ENCODE results near the gene LUC7L.
"Not testable (repeated sequence)": the region's sequence is repeated elsewhere in the genome, so short reads cannot be mapped to it uniquely, and the experiment has no call there.

Gene LUC7L

GRCh38 chr16:263182-263774 is 34.0 kb upstream of the LUC7L start:
- DNase-seq = no peak

- no peak for DNase-seq
Measured at GRCh38 chr16:262121-262745, 33.0 kb upstream of the LUC7L start.

- DNase-seq = no peak
Measured at GRCh38 chr16:261031-261691, 31.9 kb upstream of the LUC7L start.

GRCh38 chr16:260326-260725 is 31.1 kb upstream of the LUC7L start:
- no peak for DNase-seq

GRCh38 chr16:259814-260253 is 30.6 kb upstream of the LUC7L start:
- DNase-seq = no peak

- DNase-seq = no peak
Measured at GRCh38 chr16:259226-259625, 30.0 kb upstream of the LUC7L start.

GRCh38 chr16:258091-258490 is 28.8 kb upstream of the LUC7L start:
- DNase-seq = not testable (repeated sequence)

GRCh38 chr16:255183-255582 is 25.9 kb upstream of the LUC7L start:
- no peak for DNase-seq

GRCh38 chr16:254461-254860 is 25.2 kb upstream of the LUC7L start:
- no peak for DNase-seq

- no peak for DNase-seq
Measured at GRCh38 chr16:253833-254232, 24.6 kb upstream of the LUC7L start.

- peak; percentile 38 for DNase-seq
Measured at GRCh38 chr16:252366-253337, 23.4 kb upstream of the LUC7L start.

GRCh38 chr16:249431-249830 is 20.2 kb upstream of the LUC7L start:
- DNase-seq = no peak

GRCh38 chr16:247027-247426 is 17.8 kb upstream of the LUC7L start:
- DNase-seq = no peak

- no peak for DNase-seq
Measured at GRCh38 chr16:245105-245504, 15.9 kb upstream of the LUC7L start.

GRCh38 chr16:243348-243747 is 14.1 kb upstream of the LUC7L start:
- DNase-seq = no peak

- no peak for DNase-seq
Measured at GRCh38 chr16:242281-242680, 13.0 kb upstream of the LUC7L start.

GRCh38 chr16:240559-240958 is 11.3 kb upstream of the LUC7L start:
- no peak for DNase-seq

- no peak for DNase-seq
Measured at GRCh38 chr16:239948-240277, 10.7 kb upstream of the LUC7L start.

GRCh38 chr16:234468-235305 is 5.4 kb upstream of the LUC7L start, which contains the start of gene FAM234A:
Gene FAM234A, plus strand, starts transcription at chr16:234821. Its CDS starts 19,593 bp downstream, at chr16:254414.
- peak; percentile 94 for DNase-seq

- DNase-seq = no peak
Measured at GRCh38 chr16:230949-231348, 1.7 kb upstream of the LUC7L start.

GRCh38 chr16:230351-230750 is 1.1 kb upstream of the LUC7L start:
- DNase-seq = not testable (repeated sequence)

- DNase-seq = no peak
Measured at GRCh38 chr16:229731-230281, 557 bp upstream of the LUC7L start.
